A673 (cell line): ENCODE results near the gene UBE2E3. TPM values are rescaled to one million over a fixed set of nuclear protein-coding genes. Genes with fewer than 3 reads are reported as not detected.

ENCODE experiments used
- BruUV-seq: library from RNA; stranded (reverse); fragments of 400-500 nt; replicated peaks from 2 replicates; lab custom pipeline; 2021; lab: Mats Ljungman, UMichigan
- CTCF ChIA-PET: fragments of 300-600 bp; sonication (Branson Sonifier 250); formaldehyde crosslinking; loops from one replicate; lab custom pipeline; 2022; ENCODE audit warnings: antibody characterized with exemption; lab: Charles Lee
- POLR2A ChIA-PET: fragments of 300-600 bp; sonication (Branson Sonifier 250); formaldehyde crosslinking; loops from one replicate; lab custom pipeline; 2022; ENCODE audit warnings: antibody characterized with exemption; ENCODE audit not compliant: low non-redundant PET; lab: Charles Lee
- DNase-seq: peaks from one replicate; pipeline ENCODE4 v3.0.0-alpha.2; 2015; ENCODE audit warnings: low spot score
- H3K27ac ChIP-seq: fragments of 200-600 bp; sonication (generic); 2 replicates; pipeline ENCODE4 v1.5.1; 2016; ENCODE audit warnings: mixed run types, low read depth, mild to moderate bottlenecking, mixed read lengths, antibody characterized with exemption, low read length; ENCODE audit not compliant: poor library complexity, severe bottlenecking
- H3K27me3 ChIP-seq: fragments of 200-600 bp; sonication (generic); replicated peaks from 2 replicates; pipeline ENCODE4 v1.6.1; 2017; ENCODE audit warnings: mixed run types, low read depth, mild to moderate bottlenecking, mixed read lengths, antibody characterized with exemption, low read length; ENCODE audit not compliant: insufficient read depth, poor library complexity
- H3K36me3 ChIP-seq: fragments of 200-600 bp; sonication (generic); 2 replicates; pipeline ENCODE4 v1.6.1; 2016; ENCODE audit warnings: mixed run types, mild to moderate bottlenecking, mixed read lengths, antibody characterized with exemption, low read length; ENCODE audit not compliant: insufficient read depth, poor library complexity, severe bottlenecking
- H3K4me1 ChIP-seq: fragments of 200-600 bp; sonication (generic); 2 replicates; pipeline ENCODE4 v1.6.1; 2017; ENCODE audit warnings: mixed run types, mild to moderate bottlenecking, mixed read lengths, antibody characterized with exemption, low read length; ENCODE audit not compliant: insufficient read depth, poor library complexity, severe bottlenecking
- H3K4me3 ChIP-seq: fragments of 200-600 bp; sonication (generic); 2 replicates; pipeline ENCODE4 v1.5.1; 2016; ENCODE audit warnings: low read depth, mixed run types, mild to moderate bottlenecking, mixed read lengths, low read length; ENCODE audit not compliant: poor library complexity, severe bottlenecking
- H3K9me3 ChIP-seq: fragments of 200-600 bp; sonication (generic); 2 replicates; pipeline ENCODE4 v1.6.1; 2016; ENCODE audit warnings: mixed run types, low read depth, mild to moderate bottlenecking, mixed read lengths, antibody characterized with exemption, low read length; ENCODE audit not compliant: poor library complexity, severe bottlenecking
- EZH2 ChIP-seq: fragments of 200-600 bp; sonication (generic); IDR thresholded peaks from 2 replicates; pipeline ENCODE4 v1.6.1; 2017; ENCODE audit warnings: borderline replicate concordance, low read depth, mild to moderate bottlenecking, mixed read lengths, antibody characterized with exemption, low read length; ENCODE audit not compliant: poor library complexity, severe bottlenecking
- intact Hi-C: fragments of 100-400 bp; cut with micrococcal nuclease; formaldehyde crosslinking; loops from one replicate; pipeline ENCODE4 v1.10.0; 2022; ENCODE audit not compliant: unreplicated experiment
- total RNA-seq: library from RNA; stranded (reverse); gene quantifications from 2 replicates; pipeline ENCODE4 v1.2.3, GENCODE V29; 2021
- TF ChIP-seq, protein P1 (sequence below): fragments of 300-800, 200-600 bp; sonication (generic); conservative IDR thresholded peaks from 2 replicates; pipeline ENCODE4 v1.5.1; 2017; ENCODE audit warnings: low read depth, mild to moderate bottlenecking, antibody characterized with exemption, low read length, moderate library complexity, mixed read lengths

The UBE2E3 gene
- total RNA-seq, 1 experiment from 2014 or later: 103 TPM

DNA sequence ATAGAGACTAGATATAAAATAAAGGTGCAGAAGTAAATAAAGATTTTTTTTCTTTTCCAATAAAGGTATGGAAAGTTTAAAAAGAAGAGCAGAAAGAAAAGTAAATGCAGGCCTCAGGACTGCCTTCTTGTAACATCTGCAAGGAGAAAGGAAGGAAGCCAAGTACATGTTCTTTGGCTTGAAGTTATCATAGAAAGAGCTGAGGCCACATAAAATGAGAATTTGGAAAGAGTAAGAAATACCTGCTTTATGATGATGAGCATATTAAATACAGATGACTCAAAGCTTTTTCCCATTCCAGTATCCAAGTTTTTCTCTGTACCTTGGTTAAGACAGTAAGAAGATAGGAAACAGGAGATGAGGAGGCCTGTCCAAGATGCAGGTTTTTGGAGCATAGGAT is 25.3 kb upstream of the UBE2E3 start:
- Histone ChIP-seq H3K36me3 (no peaks in the 10 kb centered on the region), H3K27me3 (no peaks in the 10 kb centered on the region), H3K4me1 (no peaks in the 10 kb centered on the region), H3K4me3 (no peak overlapping the region), H3K9me3 (no peaks in the 10 kb centered on the region), H3K27ac (no peak overlapping the region)
- intact Hi-C loops: no loop called here
- CTCF ChIA-PET: no interaction called here
- BruUV-seq: no TSS peak
- DNase-seq: no peak
- POLR2A ChIA-PET: no interaction called here
- no peak for TF ChIP-seq EZH2
- TF ChIP-seq, protein P1, sequence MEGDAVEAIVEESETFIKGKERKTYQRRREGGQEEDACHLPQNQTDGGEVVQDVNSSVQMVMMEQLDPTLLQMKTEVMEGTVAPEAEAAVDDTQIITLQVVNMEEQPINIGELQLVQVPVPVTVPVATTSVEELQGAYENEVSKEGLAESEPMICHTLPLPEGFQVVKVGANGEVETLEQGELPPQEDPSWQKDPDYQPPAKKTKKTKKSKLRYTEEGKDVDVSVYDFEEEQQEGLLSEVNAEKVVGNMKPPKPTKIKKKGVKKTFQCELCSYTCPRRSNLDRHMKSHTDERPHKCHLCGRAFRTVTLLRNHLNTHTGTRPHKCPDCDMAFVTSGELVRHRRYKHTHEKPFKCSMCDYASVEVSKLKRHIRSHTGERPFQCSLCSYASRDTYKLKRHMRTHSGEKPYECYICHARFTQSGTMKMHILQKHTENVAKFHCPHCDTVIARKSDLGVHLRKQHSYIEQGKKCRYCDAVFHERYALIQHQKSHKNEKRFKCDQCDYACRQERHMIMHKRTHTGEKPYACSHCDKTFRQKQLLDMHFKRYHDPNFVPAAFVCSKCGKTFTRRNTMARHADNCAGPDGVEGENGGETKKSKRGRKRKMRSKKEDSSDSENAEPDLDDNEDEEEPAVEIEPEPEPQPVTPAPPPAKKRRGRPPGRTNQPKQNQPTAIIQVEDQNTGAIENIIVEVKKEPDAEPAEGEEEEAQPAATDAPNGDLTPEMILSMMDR: no peak

GRCh38 chr2:180959787-180960186 is 20.6 kb upstream of the UBE2E3 start:
- no peak for TF ChIP-seq EZH2
- TF ChIP-seq, protein P1: no peak
- Histone ChIP-seq H3K9me3 (no peaks in the 10 kb centered on the region), H3K36me3 (no peaks in the 10 kb centered on the region), H3K27me3 (no peaks in the 10 kb centered on the region), H3K4me1 (no peaks in the 10 kb centered on the region), H3K27ac (no peak overlapping the region), H3K4me3 (no peak overlapping the region)
- no peak for DNase-seq
- ChIA-PET CTCF (no interaction called here), POLR2A (no interaction called here)
- no TSS peak for BruUV-seq
- intact Hi-C loops: no loop called here

DNA sequence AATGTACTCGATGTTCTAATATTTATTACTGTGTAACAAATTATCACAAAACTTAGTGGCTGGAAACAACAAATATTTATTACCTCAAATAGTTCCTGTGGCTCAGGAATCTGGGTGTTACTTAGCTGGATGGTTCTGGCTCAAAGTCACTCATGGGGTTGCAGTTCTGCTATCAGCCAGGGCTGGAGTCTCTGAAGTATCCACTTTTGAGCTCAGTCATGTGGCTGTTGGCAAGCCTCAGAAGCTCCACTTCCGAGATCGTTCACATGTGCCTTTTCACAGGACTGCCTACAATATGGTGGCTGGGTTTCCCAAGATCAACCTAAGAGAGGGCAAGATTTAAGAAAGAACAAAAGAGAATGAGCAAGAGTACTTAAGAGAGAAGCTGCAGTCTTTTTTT is 19.4 kb upstream of the UBE2E3 start:
- BruUV-seq: no TSS peak
- Histone ChIP-seq H3K36me3 (no peaks in the 10 kb centered on the region), H3K4me1 (no peaks in the 10 kb centered on the region), H3K4me3 (no peak overlapping the region), H3K27me3 (no peaks in the 10 kb centered on the region), H3K9me3 (no peaks in the 10 kb centered on the region), H3K27ac (no peak overlapping the region)
- TF ChIP-seq, protein P1: no peak
- no peak for TF ChIP-seq EZH2
- CTCF ChIA-PET: no interaction called here
- DNase-seq: no peak
- POLR2A ChIA-PET: no interaction called here
- intact Hi-C loops: no loop called here
